Ascending aorta (tissue), 2 donors: ENCODE data around the gene KATNB1. TPM values are rescaled to one million over a fixed set of nuclear protein-coding genes. Genes with fewer than 3 reads are reported as not detected.
"Not testable (repeated sequence)": the region's sequence is repeated elsewhere in the genome, so short reads cannot be mapped to it uniquely, and the experiment has no call there.

ENCODE experiments used
- DNase-seq, 2 donors: peaks; one replicate each; pipeline ENCODE4 v3.0.0-alpha.2; 2019; ENCODE audit warnings: low spot score in 2 of 2
- H3K27ac ChIP-seq, 2 donors: fragments of 200-600 bp; sonication (generic); one replicate each; pipeline ENCODE4 v1.5.1; 2016 to 2017; ENCODE audit warnings: mild to moderate bottlenecking in 1 of 2
- H3K27me3 ChIP-seq: fragments of 200-600 bp; sonication (generic); one replicate; pipeline ENCODE4 v1.5.1; 2017
- H3K36me3 ChIP-seq, 2 donors: fragments of 200-600 bp; sonication (generic); one replicate each; pipeline ENCODE4 v1.5.1; 2016
- H3K4me1 ChIP-seq, 2 donors: fragments of 200-600 bp; sonication (generic); one replicate each; pipeline ENCODE4 v1.5.1; 2016 to 2017; ENCODE audit warnings: mild to moderate bottlenecking in 1 of 2
- H3K4me3 ChIP-seq, 2 donors: fragments of 200-600 bp; sonication (generic); one replicate each; pipeline ENCODE4 v1.5.1; 2016 to 2017; ENCODE audit warnings: mild to moderate bottlenecking in 1 of 2
- H3K9me3 ChIP-seq, 2 donors: fragments of 200-600 bp; sonication (generic); one replicate each; pipeline ENCODE4 v1.5.1; 2016
- intact Hi-C: fragments of 100-400 bp; cut with DNase I; formaldehyde crosslinking; loops from one replicate; pipeline ENCODE4 v1.15.1; 2023
- total RNA-seq: library from RNA; depleted of rRNA; stranded (reverse); fragments of >200 nt; gene quantifications from one replicate; pipeline ENCODE4 v1.1.0, GENCODE V29; 2016
- TF ChIP-seq, protein P1 (sequence below), 3 experiments: fragments of 200-600 bp in 2 of 3; fragments of 450-650 bp in 1 of 3; sonication (generic) in 2 of 3; IDR thresholded peaks; one replicate each; pipeline ENCODE4 v1.5.1; 2016 to 2019; ENCODE audit warnings: antibody characterized with exemption in 3 of 3, mild to moderate bottlenecking in 1 of 3, moderate library complexity in 1 of 3

KATNB1 gene
- total RNA-seq, 1 donor from 2014 or later = 35.3 TPM

- H3K4me3 ChIP-seq = no peak overlapping the region
- no peaks in the 10 kb centered on the region for H3K9me3 ChIP-seq
- H3K4me1 ChIP-seq = no peaks in the 10 kb centered on the region
- H3K36me3 ChIP-seq = peaks cover 10 to 11% of the 10 kb centered on the region in 2 donors
- DNase-seq = no peak
- H3K27me3 ChIP-seq = no peaks in the 10 kb centered on the region
- H3K27ac ChIP-seq = no peak overlapping the region
- TF ChIP-seq, protein P1, sequence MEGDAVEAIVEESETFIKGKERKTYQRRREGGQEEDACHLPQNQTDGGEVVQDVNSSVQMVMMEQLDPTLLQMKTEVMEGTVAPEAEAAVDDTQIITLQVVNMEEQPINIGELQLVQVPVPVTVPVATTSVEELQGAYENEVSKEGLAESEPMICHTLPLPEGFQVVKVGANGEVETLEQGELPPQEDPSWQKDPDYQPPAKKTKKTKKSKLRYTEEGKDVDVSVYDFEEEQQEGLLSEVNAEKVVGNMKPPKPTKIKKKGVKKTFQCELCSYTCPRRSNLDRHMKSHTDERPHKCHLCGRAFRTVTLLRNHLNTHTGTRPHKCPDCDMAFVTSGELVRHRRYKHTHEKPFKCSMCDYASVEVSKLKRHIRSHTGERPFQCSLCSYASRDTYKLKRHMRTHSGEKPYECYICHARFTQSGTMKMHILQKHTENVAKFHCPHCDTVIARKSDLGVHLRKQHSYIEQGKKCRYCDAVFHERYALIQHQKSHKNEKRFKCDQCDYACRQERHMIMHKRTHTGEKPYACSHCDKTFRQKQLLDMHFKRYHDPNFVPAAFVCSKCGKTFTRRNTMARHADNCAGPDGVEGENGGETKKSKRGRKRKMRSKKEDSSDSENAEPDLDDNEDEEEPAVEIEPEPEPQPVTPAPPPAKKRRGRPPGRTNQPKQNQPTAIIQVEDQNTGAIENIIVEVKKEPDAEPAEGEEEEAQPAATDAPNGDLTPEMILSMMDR (IDR thresholded peaks at IDR 0.05) = no peak
- intact Hi-C loops = no loop called here
Measured at GRCh38 chr16:57745768-57746167, 10.2 kb downstream of the KATNB1 start.

DNA sequence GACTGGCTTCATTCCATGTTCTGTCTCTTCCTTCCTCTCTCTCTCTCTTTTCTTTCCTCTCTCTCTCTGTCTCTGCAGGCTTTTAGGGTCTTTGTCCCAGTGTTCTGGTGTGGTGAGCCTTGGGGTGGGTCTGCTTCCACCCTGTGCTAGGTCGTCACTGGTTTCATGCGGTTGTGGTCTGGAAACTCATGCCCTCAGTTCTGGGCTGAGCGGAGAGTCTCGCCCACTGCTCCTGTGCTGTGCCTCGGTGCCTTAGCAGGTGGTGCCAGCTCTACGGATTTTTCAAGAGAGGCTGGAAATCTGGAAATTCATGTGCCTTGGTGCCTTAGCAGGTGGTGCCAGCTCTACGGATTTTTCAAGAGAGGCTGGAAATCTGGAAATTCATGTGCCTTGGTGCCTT is 10.7 kb downstream of the KATNB1 start:
- DNase-seq, H3K4me1 ChIP-seq, intact Hi-C loops, H3K9me3 ChIP-seq, H3K27me3 ChIP-seq, H3K27ac ChIP-seq, H3K4me3 ChIP-seq: not testable (repeated sequence)
- H3K36me3 ChIP-seq = peaks cover 11 to 13% of the 10 kb centered on the region in 2 donors

DNA sequence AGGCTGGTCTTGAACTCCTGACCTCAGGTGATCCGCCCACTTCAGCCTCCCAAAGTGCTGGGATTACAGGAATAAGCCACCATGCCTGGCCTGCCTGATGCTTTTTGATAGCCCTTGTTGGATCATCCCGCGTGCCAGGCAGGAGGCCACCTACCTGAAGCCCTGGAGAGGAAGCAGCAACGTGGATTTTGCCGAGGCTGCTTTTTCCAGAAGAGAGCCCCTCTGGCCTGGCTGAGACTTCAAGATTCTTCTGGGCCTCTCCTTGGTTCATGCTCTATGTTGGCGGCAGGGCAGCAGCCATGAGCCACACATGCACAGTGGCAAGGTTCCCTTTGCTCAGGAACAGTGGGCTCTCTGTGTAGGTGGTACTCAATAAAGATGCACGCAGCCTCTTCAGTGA is 11.5 kb downstream of the KATNB1 start:
- no peak for DNase-seq
- Histone ChIP-seq H3K4me1 (no peaks in the 10 kb centered on the region), H3K4me3 (no peak overlapping the region), H3K27me3 (no peaks in the 10 kb centered on the region), H3K27ac (no peak overlapping the region), H3K9me3 (no peaks in the 10 kb centered on the region), H3K36me3 (peaks cover 11 to 21% of the 10 kb centered on the region in 2 donors)
- TF ChIP-seq, protein P1 (IDR thresholded peaks at IDR 0.05) = no peak
- intact Hi-C loops = no loop called here

GRCh38 chr16:57747496-57747895 is 11.9 kb downstream of the KATNB1 start:
- Histone ChIP-seq H3K4me3 (no peak overlapping the region), H3K27ac (no peak overlapping the region), H3K27me3 (no peaks in the 10 kb centered on the region), H3K9me3 (no peaks in the 10 kb centered on the region), H3K36me3 (peaks cover 11 to 25% of the 10 kb centered on the region in 2 donors), H3K4me1 (no peaks in the 10 kb centered on the region)
- TF ChIP-seq, protein P1 (IDR thresholded peaks at IDR 0.05) = no peak
- intact Hi-C loops = no loop called here
- no peak for DNase-seq

GRCh38 chr16:57747996-57748395 is 12.4 kb downstream of the KATNB1 start:
- TF ChIP-seq, protein P1 (IDR thresholded peaks at IDR 0.05) = no peak
- no peaks in the 10 kb centered on the region for H3K27me3 ChIP-seq
- H3K9me3 ChIP-seq = no peaks in the 10 kb centered on the region
- H3K4me3 ChIP-seq = no peak overlapping the region
- H3K36me3 ChIP-seq = peaks cover 11 to 25% of the 10 kb centered on the region in 2 donors
- H3K27ac ChIP-seq = no peak overlapping the region
- no peak for DNase-seq
- no peaks in the 10 kb centered on the region for H3K4me1 ChIP-seq
- intact Hi-C loops = no loop called here

DNA sequence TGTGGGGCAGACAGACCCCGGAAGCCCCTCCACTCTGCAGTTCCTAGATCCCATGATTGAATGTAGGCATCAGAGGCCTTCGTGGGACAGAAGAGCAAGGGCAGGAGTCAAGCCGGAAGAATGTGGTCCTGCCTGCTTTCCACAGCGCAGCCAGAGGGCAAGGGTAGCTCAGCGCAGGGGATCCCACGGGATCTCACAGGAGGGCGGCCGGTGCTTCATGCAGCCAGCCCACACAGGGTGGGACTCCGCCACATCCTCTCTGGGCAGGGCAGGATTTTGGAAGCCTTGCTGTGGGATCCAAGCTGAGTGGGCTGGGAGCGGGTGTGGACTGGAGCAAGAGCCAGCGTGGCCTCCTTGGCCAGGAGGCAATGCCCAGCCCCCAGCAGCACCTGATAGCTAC is 13.0 kb downstream of the KATNB1 start:
- TF ChIP-seq, protein P1 (IDR thresholded peaks at IDR 0.05) = no peak
- H3K36me3 ChIP-seq = peaks cover 11 to 24% of the 10 kb centered on the region in 2 donors

More for the DNA sequence above, 13.0 kb downstream of the KATNB1 start:
- intact Hi-C loops = no loop called here
- Histone ChIP-seq H3K4me1 (no peaks in the 10 kb centered on the region), H3K4me3 (no peak overlapping the region), H3K27ac (no peak overlapping the region), H3K9me3 (no peaks in the 10 kb centered on the region), H3K27me3 (no peaks in the 10 kb centered on the region)
- DNase-seq = no peak
